Measurements from ENCODE around the gene CST2.
"Not testable (repeated sequence)": the region's sequence is repeated elsewhere in the genome, so short reads cannot be mapped to it uniquely, and the experiment has no call there.

Gene CST2

DNA sequence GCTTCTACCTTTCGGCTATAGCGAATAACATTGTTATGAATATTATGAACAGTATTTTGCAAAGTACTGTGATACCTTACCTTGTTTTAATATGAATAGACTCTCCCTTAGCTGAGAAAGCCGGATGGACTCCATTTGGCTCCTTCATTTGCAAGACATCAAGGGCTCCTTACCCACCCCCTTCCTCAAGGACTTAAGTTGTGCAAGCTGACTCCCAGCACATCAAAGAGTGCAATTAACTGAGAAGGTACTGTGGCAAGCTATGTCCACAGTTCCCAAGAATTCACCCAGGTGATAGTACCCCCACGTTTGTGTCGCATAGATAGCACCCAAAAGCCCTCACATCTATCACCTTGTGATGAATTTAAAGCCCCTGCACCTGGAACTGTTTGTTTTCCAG, 41.8 kb upstream of the CST2 start:
- TF ChIP-seq, protein P1, sequence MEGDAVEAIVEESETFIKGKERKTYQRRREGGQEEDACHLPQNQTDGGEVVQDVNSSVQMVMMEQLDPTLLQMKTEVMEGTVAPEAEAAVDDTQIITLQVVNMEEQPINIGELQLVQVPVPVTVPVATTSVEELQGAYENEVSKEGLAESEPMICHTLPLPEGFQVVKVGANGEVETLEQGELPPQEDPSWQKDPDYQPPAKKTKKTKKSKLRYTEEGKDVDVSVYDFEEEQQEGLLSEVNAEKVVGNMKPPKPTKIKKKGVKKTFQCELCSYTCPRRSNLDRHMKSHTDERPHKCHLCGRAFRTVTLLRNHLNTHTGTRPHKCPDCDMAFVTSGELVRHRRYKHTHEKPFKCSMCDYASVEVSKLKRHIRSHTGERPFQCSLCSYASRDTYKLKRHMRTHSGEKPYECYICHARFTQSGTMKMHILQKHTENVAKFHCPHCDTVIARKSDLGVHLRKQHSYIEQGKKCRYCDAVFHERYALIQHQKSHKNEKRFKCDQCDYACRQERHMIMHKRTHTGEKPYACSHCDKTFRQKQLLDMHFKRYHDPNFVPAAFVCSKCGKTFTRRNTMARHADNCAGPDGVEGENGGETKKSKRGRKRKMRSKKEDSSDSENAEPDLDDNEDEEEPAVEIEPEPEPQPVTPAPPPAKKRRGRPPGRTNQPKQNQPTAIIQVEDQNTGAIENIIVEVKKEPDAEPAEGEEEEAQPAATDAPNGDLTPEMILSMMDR (IDR thresholded peaks at IDR 0.05; ENCODE audit: low read depth, low read length), result no peak
- H3K4me3 ChIP-seq (ENCODE audit: low read depth, low read length), result no peak overlapping the region

DNA sequence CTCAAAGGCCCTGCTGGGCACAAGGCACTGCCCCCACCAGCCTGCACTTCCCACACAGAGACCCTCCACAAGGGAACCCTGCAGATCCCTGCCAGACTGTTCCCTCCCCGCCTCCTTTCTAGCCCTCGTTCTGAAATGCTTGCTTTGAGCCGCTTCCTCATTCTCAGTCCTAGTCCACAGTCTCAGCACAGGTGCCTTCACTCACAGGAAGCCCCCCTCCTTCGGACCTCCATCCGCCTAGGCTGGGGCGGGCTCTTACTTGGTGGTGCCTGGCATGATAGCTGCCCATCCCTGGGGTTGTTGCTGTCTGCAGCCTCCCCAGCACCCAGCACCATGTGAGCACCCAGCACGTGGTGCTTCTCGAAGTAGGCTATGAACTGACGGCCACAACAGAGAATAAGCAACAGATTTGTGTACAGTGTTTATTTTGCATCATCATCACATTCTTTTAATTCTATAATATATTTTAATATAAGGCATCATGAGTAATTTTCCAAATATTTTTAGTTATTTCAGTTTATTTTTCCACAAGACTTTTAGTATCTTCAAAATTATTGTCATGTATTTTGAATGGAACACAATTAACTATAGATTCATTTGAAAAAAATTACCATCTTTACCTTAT, 40.7 kb upstream of the CST2 start:
- TF ChIP-seq, protein P1 (IDR thresholded peaks at IDR 0.05; ENCODE audit: low read depth, low read length), result no peak
- H3K4me3 ChIP-seq (ENCODE audit: low read depth, low read length), result no peak overlapping the region

DNA sequence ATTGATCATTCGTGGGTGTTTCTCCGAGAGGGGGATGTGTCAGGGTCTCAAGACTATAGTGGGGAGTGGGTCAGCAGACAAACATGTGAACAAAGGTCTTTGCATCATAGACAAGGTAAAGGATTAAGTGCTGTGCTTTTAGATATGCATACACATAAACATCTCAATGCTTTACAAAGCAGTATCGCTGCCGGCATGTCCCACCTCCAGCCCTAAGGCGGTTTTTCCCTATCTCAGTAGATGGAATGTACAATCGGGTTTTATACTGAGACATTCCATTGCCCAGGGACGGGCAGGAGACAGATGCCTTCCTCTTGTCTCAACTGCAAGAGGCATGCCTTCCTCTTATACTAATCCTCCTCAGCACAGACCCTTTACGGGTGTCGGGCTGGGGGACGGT, 34.2 kb upstream of the CST2 start:
- H3K4me3 ChIP-seq (ENCODE audit: low read depth, low read length), result not testable (repeated sequence)

DNA sequence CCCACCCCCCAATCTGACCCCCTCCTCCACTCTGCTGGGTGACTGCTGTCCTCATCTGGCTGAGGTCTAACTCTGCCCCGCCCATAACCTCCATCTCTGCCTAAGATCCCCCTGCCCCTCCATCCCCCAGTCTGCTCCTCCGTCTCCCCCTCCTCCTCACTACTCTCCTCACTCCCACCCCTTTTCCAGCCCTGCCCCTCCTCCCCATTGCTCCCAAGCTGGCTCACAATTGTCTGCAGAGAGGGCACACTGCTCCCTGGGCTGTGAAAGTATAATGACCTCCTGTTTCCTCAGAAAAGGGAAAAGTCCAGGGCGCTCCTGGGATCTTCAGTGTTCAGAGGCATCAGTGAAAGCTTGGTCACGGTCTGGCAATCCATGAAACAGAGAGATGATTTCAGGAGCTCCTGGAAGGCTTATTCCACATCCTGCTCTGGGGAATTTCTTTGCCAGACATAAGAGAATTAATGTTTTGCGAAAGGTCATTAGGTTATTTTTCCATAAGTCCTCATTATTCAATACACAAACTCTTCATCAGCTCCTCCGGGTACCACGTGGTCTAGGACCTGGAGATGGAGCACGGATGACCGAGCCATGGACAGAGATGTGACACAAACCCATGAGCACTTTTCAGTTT, 31.6 kb upstream of the CST2 start:
- TF ChIP-seq, protein P1 (IDR thresholded peaks at IDR 0.05; ENCODE audit: low read depth, low read length), result no peak
- no peak overlapping the region for H3K4me3 ChIP-seq (ENCODE audit: low read depth, low read length)

DNA sequence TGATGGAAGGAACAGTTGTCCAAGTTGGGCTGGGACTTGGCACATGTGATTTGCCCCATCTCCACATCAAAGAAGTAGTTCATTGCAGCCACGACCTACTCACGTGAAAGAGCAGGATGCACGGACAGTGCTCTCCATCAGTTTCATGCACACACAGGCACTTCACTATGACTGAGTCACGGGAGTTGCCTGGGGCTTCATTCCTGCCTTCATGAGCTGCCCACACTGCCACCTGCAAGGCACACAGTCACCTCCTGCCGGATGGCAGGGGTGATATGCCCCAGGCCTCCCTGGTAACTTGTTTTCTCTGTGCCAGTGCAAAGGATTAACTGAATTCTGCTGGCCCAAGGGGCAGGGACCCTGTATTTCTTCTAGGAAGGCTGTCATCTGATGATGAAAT, 30.2 kb upstream of the CST2 start:
- TF ChIP-seq, protein P1 (IDR thresholded peaks at IDR 0.05; ENCODE audit: low read depth, low read length), result no peak

DNA sequence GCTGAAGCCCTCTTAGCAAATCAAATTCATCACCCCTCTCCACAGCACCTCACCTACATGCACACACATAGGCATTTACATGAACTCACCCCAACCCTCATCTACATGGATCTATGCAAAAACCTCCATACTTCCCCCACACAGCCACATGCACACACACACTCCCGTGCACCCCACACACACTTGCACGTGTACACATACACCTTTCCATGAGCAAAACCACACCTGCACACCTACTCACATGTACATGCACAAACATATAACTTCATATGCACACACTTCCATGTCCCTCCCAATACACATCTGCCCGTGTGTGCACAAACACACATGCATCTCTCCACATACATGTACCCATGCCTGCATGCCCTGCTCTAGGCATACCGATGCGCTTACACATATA, 29.7 kb upstream of the CST2 start:
- H3K4me3 ChIP-seq (ENCODE audit: low read depth, low read length), result no peak overlapping the region
- TF ChIP-seq, protein P1 (IDR thresholded peaks at IDR 0.05; ENCODE audit: low read depth, low read length), result no peak

More for the DNA sequence above, 30.2 kb upstream of the CST2 start:
- no peak overlapping the region for H3K4me3 ChIP-seq (ENCODE audit: low read depth, low read length)

DNA sequence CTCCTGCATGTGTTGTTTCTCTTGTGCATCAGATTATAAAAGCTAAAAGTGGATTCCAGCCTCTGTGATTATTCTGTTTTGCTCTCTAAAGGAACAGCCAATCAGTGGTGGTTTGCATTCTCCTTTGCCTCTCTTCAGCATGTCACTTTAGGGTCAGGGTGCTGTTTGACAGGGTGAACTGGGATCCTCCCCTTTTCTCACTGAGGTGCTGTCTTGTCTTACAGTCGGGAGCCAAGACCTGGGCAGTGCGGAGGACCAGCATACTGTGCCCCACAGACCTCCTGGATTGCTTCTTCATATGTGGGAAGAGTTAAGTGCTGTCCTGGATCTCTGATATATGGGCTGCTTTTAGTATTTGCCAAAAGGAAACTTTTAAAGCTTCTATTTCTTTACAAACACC, 15.2 kb upstream of the CST2 start:
- H3K4me3 ChIP-seq (ENCODE audit: low read depth, low read length), result no peak overlapping the region
- TF ChIP-seq, protein P1 (IDR thresholded peaks at IDR 0.05; ENCODE audit: low read depth, low read length), result no peak

DNA sequence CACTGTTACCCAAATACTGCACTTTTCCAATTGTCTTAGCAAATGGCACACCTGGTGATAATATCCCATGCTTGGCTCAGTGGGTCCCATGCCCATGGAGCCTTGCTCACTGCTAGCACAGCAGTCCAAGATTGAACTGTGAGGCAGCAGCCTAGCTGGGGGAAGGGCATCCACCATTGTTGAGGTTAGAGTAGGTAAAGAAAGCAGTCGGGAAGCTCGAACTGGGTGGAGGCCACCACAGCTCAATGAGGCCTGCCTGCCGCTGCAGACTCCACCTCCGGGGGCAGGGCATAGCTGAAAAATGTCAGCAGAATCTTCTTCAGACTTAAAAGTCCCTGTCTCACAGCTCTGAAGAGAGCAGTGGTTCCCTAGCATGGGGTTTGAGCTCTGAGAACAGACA, 9.2 kb upstream of the CST2 start:
- H3K4me3 ChIP-seq (ENCODE audit: low read depth, low read length), result no peak overlapping the region
- TF ChIP-seq, protein P1 (IDR thresholded peaks at IDR 0.05; ENCODE audit: low read depth, low read length), result no peak

Measured in WI38 (cell line).